Superior temporal gyrus (tissue), 1 donor: ENCODE data around the gene MDC1.

ENCODE experiments used
- DNase-seq: peaks from one replicate; pipeline ENCODE4 v3.0.0-alpha.2; 2016; ENCODE audit errors: extremely low spot score

MDC1 gene

DNA sequence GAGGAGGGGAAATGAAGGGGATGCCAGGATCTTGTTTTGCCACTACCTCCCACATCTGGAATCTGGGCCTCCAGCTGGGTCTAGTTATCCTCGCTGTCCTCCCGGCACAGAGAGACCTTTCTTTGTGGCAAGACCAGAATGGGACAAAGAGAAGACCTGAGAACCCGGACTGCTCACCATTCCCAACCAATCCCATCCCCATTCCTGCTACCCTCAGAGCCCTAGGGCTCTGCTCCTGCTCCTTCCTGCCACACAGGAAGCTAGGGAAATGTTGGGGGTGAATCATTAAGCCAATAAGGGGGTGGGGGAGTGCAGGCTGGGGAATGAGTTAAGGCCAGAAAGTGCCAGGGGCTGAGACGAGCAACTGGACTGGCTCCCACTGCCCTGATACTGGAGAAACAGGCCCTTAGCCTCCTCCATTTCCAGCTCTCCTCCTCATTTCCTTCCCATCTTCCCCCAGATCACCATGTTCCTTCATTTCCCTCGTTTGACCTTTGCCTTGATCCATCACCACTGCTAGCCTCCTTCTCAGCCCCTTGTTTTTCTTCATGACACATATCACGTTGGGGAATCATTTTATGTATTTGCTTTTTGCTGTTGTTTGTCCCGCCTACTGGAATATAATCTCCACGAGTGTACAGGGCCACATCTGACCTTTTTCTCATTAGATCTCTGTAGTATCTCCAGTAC lies 31.9 kb upstream of the MDC1 start:
- no peak for DNase-seq

GRCh38 chr6:30747902-30748769 lies 31.1 kb upstream of the MDC1 start:
- DNase-seq, result no peak

- no peak for DNase-seq
Observed at GRCh38 chr6:30747300-30747687, 30.2 kb upstream of the MDC1 start.

GRCh38 chr6:30744054-30744805 lies 27.1 kb upstream of the MDC1 start, which contains the start of gene IER3:
TSS of gene IER3 (minus strand) at chr6:30744547. CDS start at chr6:30744518, 29 bp downstream.
- peak; percentile 50 for DNase-seq

GRCh38 chr6:30743099-30744053 lies 26.3 kb upstream of the MDC1 start:
- DNase-seq, result no peak

GRCh38 chr6:30742316-30743098 lies 25.4 kb upstream of the MDC1 start, which contains the start of gene FLOT1:
TSS of gene FLOT1 (minus strand) at chr6:30742687. CDS start at chr6:30742189, 498 bp downstream.
- DNase-seq, result peak; percentile 84

GRCh38 chr6:30741789-30742315 lies 24.8 kb upstream of the MDC1 start:
- DNase-seq, result no peak

DNA sequence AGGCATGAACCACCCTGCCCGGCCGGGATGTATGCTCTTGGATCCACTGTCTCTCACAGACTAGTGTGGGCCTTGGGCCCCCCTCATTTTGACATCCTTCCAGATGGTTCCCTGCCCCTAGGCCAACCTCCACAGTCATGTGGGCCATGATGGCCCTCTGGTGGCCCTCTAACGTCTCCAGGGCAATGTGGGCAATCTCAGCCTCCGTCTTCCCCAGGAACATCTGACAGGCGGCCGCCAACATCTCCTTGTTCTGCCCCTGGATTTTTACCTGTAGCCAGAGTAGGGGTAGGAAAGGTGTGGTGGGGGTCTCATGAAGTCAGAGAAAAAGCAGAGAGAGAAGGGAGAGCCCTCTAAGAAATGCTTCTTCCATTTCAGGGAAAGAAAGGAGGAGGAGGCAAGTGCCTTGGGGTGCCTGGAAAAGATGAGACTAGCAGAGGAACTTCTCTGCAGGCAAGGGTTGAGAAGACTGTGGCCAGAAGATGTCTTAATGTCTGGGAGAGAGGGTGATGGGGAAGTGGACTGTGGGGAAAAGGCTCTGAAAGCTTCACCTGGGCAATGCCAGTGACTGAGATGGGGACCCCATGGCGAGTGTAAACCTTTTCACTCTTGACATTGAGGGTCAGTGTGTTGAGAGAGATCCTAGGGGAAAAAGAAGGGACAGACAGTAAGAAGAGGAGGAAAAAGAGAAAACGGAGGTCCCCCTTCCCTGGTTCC lies 24.1 kb upstream of the MDC1 start:
- DNase-seq, result no peak

- DNase-seq, result no peak
Observed at GRCh38 chr6:30740540-30740870, 23.4 kb upstream of the MDC1 start.

DNA sequence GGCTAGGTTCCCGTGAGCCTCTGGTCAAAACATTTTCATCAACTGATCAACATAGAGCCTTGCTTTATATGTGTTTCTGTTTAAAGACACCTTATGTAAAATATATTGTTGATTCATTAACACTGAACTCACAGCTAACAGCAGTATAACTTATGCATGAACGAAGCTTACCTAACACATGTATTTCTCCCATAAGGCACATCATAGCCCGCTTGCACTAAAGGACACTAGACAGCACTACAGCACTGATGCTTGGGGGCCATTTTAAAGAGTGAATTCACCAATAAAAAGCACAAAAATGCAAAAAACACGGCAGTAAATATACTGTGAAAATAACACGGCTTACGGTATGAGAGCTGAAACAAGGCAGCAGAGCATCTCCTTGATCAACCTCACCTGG lies 21.5 kb upstream of the MDC1 start:
- no peak for DNase-seq

GRCh38 chr6:30735668-30736314 lies 18.7 kb upstream of the MDC1 start:
- no peak for DNase-seq

DNA sequence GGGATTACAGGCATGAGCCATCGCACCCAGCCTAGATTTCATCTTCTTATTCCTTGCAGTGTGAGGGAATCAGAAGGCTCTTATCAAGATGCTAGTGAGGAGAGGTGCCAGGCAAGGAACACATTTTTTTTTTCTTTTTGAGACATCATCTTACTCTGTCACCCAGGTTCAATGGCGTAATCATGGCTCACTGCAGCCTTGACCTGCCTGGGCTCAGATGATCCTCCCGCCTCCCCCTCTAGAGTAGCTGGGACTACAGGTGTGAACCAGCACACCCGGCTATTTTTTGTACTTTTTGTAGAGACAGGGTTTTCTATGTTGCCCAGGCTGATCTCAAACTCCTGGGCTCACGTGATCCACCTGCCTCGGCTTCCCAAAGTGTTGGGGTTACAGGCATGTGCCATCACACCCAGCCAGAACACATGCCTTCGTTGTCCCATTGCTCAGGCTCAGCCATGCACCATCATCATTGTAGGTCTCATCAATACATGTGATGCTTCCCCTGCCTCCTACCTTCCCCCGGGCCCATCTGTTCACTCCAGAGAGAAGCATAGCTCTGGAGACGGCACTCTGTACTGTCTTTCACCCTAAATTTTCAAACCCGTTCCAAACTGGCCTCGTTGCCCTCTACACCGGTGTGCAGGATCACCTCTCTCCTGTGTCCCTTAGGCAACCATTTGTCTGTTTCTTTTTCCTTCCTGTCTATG lies 15.3 kb upstream of the MDC1 start:
- DNase-seq, result no peak

DNA sequence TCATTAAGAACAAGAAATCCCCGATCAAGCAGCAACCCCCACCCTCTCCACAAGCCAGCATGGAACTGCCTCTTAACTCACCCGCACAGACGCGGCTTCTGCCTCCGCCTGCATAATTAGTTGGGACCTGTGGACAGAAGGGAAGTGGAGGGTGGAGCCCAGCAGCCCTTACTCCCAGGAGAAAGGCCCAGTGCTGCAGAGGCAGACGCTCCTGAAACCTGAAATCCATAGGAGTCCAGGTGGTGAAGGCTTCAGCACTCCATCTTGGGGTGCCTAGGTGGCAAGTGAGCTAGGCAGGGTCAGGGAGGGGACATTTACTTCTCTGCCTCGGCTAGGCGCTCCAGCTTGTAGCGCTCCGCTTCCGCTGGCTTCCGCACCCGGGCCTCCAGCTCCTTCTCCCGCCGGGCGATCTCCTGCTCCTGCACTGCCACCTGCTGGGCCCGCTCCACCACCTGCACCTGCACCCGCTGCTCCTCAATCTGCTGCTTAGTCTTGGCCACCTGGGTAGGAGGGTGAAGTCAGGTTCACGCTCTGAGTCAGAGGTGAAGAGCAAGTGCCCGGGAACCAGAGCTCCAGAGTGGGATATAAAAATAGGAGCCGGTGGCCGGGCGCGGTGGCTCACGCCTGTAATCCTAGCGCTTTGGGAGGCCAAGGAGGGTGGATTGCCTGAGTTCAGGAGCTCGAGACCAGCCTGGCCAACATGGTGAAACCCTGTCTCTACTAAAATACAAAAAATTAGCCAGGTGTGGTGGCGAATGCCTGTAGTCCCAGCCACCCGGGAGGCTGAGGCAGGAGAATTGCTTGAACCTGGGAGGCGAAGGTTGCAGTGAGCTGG lies 13.7 kb upstream of the MDC1 start:
- no peak for DNase-seq

DNA sequence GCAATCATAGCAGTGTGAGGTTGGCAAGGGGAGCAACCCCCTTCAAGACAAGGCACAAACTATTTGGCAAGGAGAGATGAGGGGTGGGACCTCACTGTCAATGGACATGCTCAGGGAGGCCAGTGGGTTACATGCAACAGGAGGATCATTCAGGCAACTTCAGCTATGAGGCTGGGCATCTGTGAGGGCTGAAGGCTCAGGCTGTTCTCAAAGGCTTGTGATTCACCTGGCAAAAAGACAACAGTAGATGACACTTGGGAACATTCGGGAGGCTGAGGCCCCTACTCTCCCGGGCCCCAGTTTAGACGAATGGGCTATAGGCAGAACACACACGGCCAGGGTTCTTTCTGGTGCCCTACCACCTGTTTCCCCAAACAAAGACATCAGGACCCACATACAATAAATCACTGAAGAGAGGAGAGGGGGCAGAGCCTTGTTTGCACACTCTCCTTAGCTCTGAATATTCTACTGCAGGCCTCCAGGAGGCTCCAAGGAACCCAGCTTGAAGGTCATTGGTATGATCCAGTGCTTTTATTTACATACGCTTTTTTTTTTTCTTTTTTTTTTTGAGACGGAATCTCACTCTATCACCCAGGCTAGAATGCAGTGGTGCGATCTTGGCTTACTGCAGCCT lies 11.0 kb upstream of the MDC1 start:
- no peak for DNase-seq

DNA sequence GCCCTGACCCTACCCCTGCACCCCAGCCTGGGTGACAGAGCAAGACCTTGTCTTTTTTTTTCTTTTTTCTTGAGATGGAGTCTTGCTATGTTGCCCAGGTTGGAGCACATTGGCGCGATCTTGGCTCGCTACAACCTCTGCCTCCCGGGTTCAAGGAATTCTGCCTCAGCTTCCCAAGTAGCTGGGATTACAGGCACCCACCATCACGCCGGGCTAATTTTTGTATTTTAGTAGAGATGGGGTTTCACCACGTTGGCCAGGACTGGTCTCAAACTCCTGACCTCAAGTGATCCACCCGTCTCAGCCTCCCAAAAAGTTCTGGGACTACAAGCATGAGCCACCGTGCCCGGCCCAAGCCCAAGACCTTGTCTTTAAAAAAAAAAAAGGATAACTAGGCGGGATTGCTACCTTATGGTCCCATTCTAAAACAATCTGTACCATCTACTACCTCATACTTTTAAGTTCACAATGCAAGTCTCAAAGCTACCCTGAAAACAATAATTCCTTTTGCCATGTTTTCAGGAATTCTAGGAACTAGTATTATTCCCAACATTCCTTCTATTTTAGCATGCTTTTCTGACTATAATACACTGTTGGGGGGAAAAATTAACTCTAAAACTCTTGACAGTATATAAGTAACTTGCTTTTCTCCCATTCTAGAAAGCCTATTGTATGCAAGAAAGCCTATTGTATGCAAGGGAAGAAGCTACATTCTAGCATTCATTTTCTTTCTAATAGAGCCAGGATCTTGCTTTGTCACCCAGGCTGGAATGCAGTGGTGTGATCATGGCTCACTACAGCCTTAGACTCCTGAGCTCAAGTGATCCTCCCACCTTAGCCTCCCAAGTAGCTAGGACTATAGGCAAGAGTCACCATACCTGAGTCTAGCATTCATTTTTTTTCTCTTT lies 9.7 kb upstream of the MDC1 start:
- DNase-seq, result no peak
